Naive thymus-derived CD8-positive, alpha-beta T cell (primary cell): Measurements from ENCODE around the gene EZR. TPM values are rescaled to one million over a fixed set of nuclear protein-coding genes. Genes with fewer than 3 reads are reported as not detected.

Experiments
- ATAC-seq, 2 donors: fragments of 150-1000 bp; cut with Tn5 transposase in 1 of 2; sonication (Bioruptor Pico), chemical (Tn5 transposase) in 1 of 2; 1 replicate in 1 of 2; 2 replicates in 1 of 2; pipeline ENCODE4 v1.10.0; 2021; ENCODE audit warnings: mild to moderate bottlenecking in 2 of 2, moderate library complexity in 2 of 2
- POLR2A ChIA-PET: fragments of 350-600 bp; sonication (Branson Sonifier 250); formaldehyde crosslinking; loops from one replicate; lab custom pipeline; 2021; ENCODE audit warnings: antibody characterized with exemption; lab: Charles Lee
- DNase-seq, 10 donors: peaks; one replicate each; pipeline versions ENCODE4 v3.0.0 to v3.0.0-alpha.2; 2020 to 2022
- H3K27ac Mint-ChIP-seq, 10 donors: one replicate each; pipeline ENCODE4 v1.8.0; 2020 to 2022; ENCODE audit warnings: mild to moderate bottlenecking in 10 of 10, mixed read lengths in 10 of 10, moderate library complexity in 4 of 10, inconsistent platforms in 1 of 10
- H3K27me3 Mint-ChIP-seq, 5 donors: one replicate each; pipeline ENCODE4 v1.8.0; 2021 to 2022; ENCODE audit warnings: mixed read lengths in 5 of 5
- H3K36me3 Mint-ChIP-seq, 3 donors: one replicate each; pipeline ENCODE4 v1.8.0; 2020 to 2022; ENCODE audit warnings: mixed read lengths in 3 of 3, mild to moderate bottlenecking in 2 of 3, inconsistent platforms in 1 of 3
- H3K4me1 Mint-ChIP-seq, 4 donors: one replicate each; pipeline ENCODE4 v1.8.0; 2021 to 2022; ENCODE audit warnings: mixed read lengths in 4 of 4
- H3K4me3 Mint-ChIP-seq, 10 donors: one replicate each; pipeline ENCODE4 v1.8.0; 2020 to 2022; ENCODE audit warnings: mild to moderate bottlenecking in 10 of 10, mixed read lengths in 10 of 10, moderate library complexity in 6 of 10, inconsistent platforms in 1 of 10
- H3K9me3 Mint-ChIP-seq, 9 donors: one replicate each; pipeline ENCODE4 v1.8.0; 2020 to 2022; ENCODE audit warnings: mixed read lengths in 9 of 9, mild to moderate bottlenecking in 3 of 9, inconsistent platforms in 1 of 9, moderate library complexity in 1 of 9
- polyA plus RNA-seq, 3 donors: library from polyadenylated mRNA; unstranded; fragments of 300-500 nt; fragmentation: Illumina TruSeq; gene quantifications; one replicate each; pipeline ENCODE4 v1.2.3, GENCODE V29; 2021
- total RNA-seq, 8 experiments: library from RNA in 2 of 8; stranded (reverse) in 2 of 8; gene quantifications; one replicate each; pipeline ENCODE4 v1.2.3 and lab custom pipeline; 2021 to 2026

EZR gene
- total and polyA plus RNA-seq, 5 experiments from 2014 or later, result 127 to 212 (median 168) TPM

GRCh38 chr6:158853072-158853879 lies 34.1 kb upstream of the EZR start:
- ATAC-seq (peak; percentile 61 to 70), DNase-seq (peak; percentile 61 to 95 (median 83))
- Mint-ChIP-seq H3K27me3 (no peaks in the 10 kb centered on the region), H3K27ac (no peak overlapping the region), H3K4me3 (no peak overlapping the region), H3K9me3 (no peaks in the 10 kb centered on the region), H3K36me3 (no peaks in the 10 kb centered on the region), H3K4me1 (peaks cover 13 to 44% (median 32%) of the 10 kb centered on the region in 4 donors)
- POLR2A ChIA-PET, result interaction anchor here (0.7 to 5.0 kb wide), 16 partner anchors 8 to 210 kb away, joined by 3 to 189 read pairs (median 4); partner anchors contain the start of gene EZR

- DNase-seq, result peak in 1 of 10 donors; percentile 21
- Mint-ChIP-seq H3K9me3 (no peaks in the 10 kb centered on the region), H3K36me3 (no peaks in the 10 kb centered on the region), H3K4me1 (peaks cover 13 to 44% (median 31%) of the 10 kb centered on the region in 4 donors), H3K4me3 (peak overlapping the region in 1 of 10 donors; percentile 15), H3K27ac (no peak overlapping the region), H3K27me3 (no peaks in the 10 kb centered on the region)
- POLR2A ChIA-PET, result interaction anchor here (0.6 to 5.0 kb wide), 5 partner anchors 16 to 35 kb away, joined by 3 to 189 read pairs (median 3); partner anchors contain the start of gene EZR
- ATAC-seq, result no peak
Observed at GRCh38 chr6:158852312-158853071, 33.3 kb upstream of the EZR start.

- ATAC-seq (no peak), DNase-seq (no peak)
- no peaks in the 10 kb centered on the region for H3K9me3 Mint-ChIP-seq
- no peaks in the 10 kb centered on the region for H3K27me3 Mint-ChIP-seq
- peak overlapping the region in 1 of 10 donors; percentile 81 for H3K4me3 Mint-ChIP-seq
- POLR2A ChIA-PET, result interaction anchor here (1.1 to 4.2 kb wide), 3 partner anchors 19 to 31 kb away, joined by 3 to 51 read pairs (median 3); partner anchors contain the start of gene EZR
- no peaks in the 10 kb centered on the region for H3K36me3 Mint-ChIP-seq
- peak overlapping the region in 6 of 10 donors; percentile 92 to 97 (median 96) for H3K27ac Mint-ChIP-seq
- H3K4me1 Mint-ChIP-seq, result peaks cover 13 to 36% (median 25%) of the 10 kb centered on the region in 4 donors
Observed at GRCh38 chr6:158850807-158851115, 31.6 kb upstream of the EZR start.

GRCh38 chr6:158849899-158850806 lies 31.0 kb upstream of the EZR start:
- Mint-ChIP-seq H3K4me3 (peak overlapping the region in 9 of 10 donors; percentile 3 to 81 (median 54)), H3K27ac (peak overlapping the region in 6 of 10 donors; percentile 92 to 97 (median 96)), H3K36me3 (no peaks in the 10 kb centered on the region), H3K9me3 (no peaks in the 10 kb centered on the region), H3K27me3 (no peaks in the 10 kb centered on the region), H3K4me1 (peaks cover 13 to 36% (median 22%) of the 10 kb centered on the region in 4 donors)
- ATAC-seq (peak; percentile 59 to 67), DNase-seq (peak in 9 of 10 donors; percentile 28 to 87 (median 63))
- POLR2A ChIA-PET, result interaction anchor here (1.1 kb wide), 1 partner anchor 24 kb away, joined by 3 read pairs; no protein-coding TSS in a partner anchor

GRCh38 chr6:158848490-158848895 lies 29.3 kb upstream of the EZR start:
- ATAC-seq (no peak), DNase-seq (no peak)
- Mint-ChIP-seq H3K27me3 (no peaks in the 10 kb centered on the region), H3K4me1 (peaks cover 8 to 49% (median 22%) of the 10 kb centered on the region in 4 donors), H3K9me3 (no peaks in the 10 kb centered on the region), H3K36me3 (no peaks in the 10 kb centered on the region), H3K4me3 (no peak overlapping the region), H3K27ac (peak overlapping the region in 5 of 10 donors; percentile 61 to 97 (median 96))
- POLR2A ChIA-PET, result no interaction called here

GRCh38 chr6:158847786-158848185 lies 28.6 kb upstream of the EZR start:
- no peaks in the 10 kb centered on the region for H3K36me3 Mint-ChIP-seq
- POLR2A ChIA-PET, result no interaction called here
- H3K4me1 Mint-ChIP-seq, result peaks cover 8 to 52% (median 22%) of the 10 kb centered on the region in 4 donors
- peak overlapping the region in 6 of 10 donors; percentile 35 to 83 (median 65) for H3K27ac Mint-ChIP-seq
- no peak for ATAC-seq
- no peaks in the 10 kb centered on the region for H3K27me3 Mint-ChIP-seq
- H3K4me3 Mint-ChIP-seq, result no peak overlapping the region
- no peak for DNase-seq
- peaks cover 0 to 2% (median 0%) of the 10 kb centered on the region in 9 donors for H3K9me3 Mint-ChIP-seq

GRCh38 chr6:158847012-158847529 lies 27.9 kb upstream of the EZR start:
- POLR2A ChIA-PET, result interaction anchor here (3.4 kb wide), 1 partner anchor 23 kb away, joined by 15 read pairs; no protein-coding TSS in a partner anchor
- Mint-ChIP-seq H3K36me3 (no peaks in the 10 kb centered on the region), H3K27ac (peak overlapping the region in 7 of 10 donors; percentile 16 to 66 (median 41)), H3K4me3 (no peak overlapping the region), H3K9me3 (peaks cover 0 to 4% (median 0%) of the 10 kb centered on the region in 9 donors), H3K4me1 (peaks cover 8 to 53% (median 21%) of the 10 kb centered on the region in 4 donors), H3K27me3 (no peaks in the 10 kb centered on the region)
- ATAC-seq, result no peak
- no peak for DNase-seq

- POLR2A ChIA-PET, result interaction anchor here (0.6 to 3.4 kb wide), 8 partner anchors 10 to 36 kb away, joined by 3 to 15 read pairs (median 4); no protein-coding TSS in a partner anchor
- H3K9me3 Mint-ChIP-seq, result peaks cover 0 to 9% (median 4%) of the 10 kb centered on the region in 9 donors
- H3K4me1 Mint-ChIP-seq, result peaks cover 0 to 34% (median 1%) of the 10 kb centered on the region in 4 donors
- H3K27me3 Mint-ChIP-seq, result no peaks in the 10 kb centered on the region
- H3K27ac Mint-ChIP-seq, result peak overlapping the region in 5 of 10 donors; percentile 3 to 72 (median 16)
- no peak for DNase-seq
- H3K36me3 Mint-ChIP-seq, result peaks cover 0 to 3% (median 0%) of the 10 kb centered on the region in 3 donors
- no peak for ATAC-seq
- no peak overlapping the region for H3K4me3 Mint-ChIP-seq
Observed at GRCh38 chr6:158843751-158844683, 24.8 kb upstream of the EZR start.

- no peak for DNase-seq
Observed at GRCh38 chr6:158841358-158841757, 22.2 kb upstream of the EZR start.

GRCh38 chr6:158840465-158840864 lies 21.3 kb upstream of the EZR start:
- Mint-ChIP-seq H3K9me3 (peaks cover 0 to 9% (median 4%) of the 10 kb centered on the region in 9 donors), H3K27me3 (no peaks in the 10 kb centered on the region), H3K27ac (peak overlapping the region in 2 of 10 donors; percentile 17 to 37), H3K36me3 (peaks cover 0 to 3% (median 0%) of the 10 kb centered on the region in 3 donors), H3K4me1 (peaks cover 0 to 37% (median 2%) of the 10 kb centered on the region in 4 donors), H3K4me3 (no peak overlapping the region)
- POLR2A ChIA-PET, result interaction anchor here (0.6 to 2.4 kb wide), 5 partner anchors 9 to 125 kb away, joined by 3 to 8 read pairs (median 3); partner anchors contain the start of gene EZR
- ATAC-seq, result no peak
- no peak for DNase-seq

More at GRCh38 chr6:158841358-158841757, 22.2 kb upstream of the EZR start:
- no peaks in the 10 kb centered on the region for H3K27me3 Mint-ChIP-seq
- H3K4me1 Mint-ChIP-seq, result peaks cover 0 to 33% (median under 1%) of the 10 kb centered on the region in 4 donors
- no peak for ATAC-seq
- POLR2A ChIA-PET, result interaction anchor here (0.6 to 2.4 kb wide), 4 partner anchors 13 to 126 kb away, joined by 3 to 8 read pairs (median 4); partner anchors contain the start of gene EZR
- H3K9me3 Mint-ChIP-seq, result peaks cover 0 to 9% (median 4%) of the 10 kb centered on the region in 9 donors
- H3K27ac Mint-ChIP-seq, result peak overlapping the region in 1 of 10 donors; percentile 21
- H3K36me3 Mint-ChIP-seq, result peaks cover 0 to 3% (median 0%) of the 10 kb centered on the region in 3 donors
- H3K4me3 Mint-ChIP-seq, result no peak overlapping the region
